GM12865 (cell line): ENCODE data around the gene TFIP11.

Source experiments
- DNase-seq: peaks from one replicate; pipeline ENCODE4 v3.0.0; 2010; ENCODE audit warnings: low read depth
- H3K4me3 ChIP-seq: 2 replicates; pipeline ENCODE4 v1.5.1; 2011; ENCODE audit warnings: mild to moderate bottlenecking, low read depth, low read length, control low read depth
- TF ChIP-seq, protein P1 (sequence below): IDR thresholded peaks from 2 replicates; pipeline ENCODE4 v1.5.1; 2011; ENCODE audit warnings: low read length, control low read depth, low read depth, inconsistent platforms; ENCODE audit not compliant: insufficient read depth; ENCODE audit errors: missing control alignments

TFIP11 gene

DNA sequence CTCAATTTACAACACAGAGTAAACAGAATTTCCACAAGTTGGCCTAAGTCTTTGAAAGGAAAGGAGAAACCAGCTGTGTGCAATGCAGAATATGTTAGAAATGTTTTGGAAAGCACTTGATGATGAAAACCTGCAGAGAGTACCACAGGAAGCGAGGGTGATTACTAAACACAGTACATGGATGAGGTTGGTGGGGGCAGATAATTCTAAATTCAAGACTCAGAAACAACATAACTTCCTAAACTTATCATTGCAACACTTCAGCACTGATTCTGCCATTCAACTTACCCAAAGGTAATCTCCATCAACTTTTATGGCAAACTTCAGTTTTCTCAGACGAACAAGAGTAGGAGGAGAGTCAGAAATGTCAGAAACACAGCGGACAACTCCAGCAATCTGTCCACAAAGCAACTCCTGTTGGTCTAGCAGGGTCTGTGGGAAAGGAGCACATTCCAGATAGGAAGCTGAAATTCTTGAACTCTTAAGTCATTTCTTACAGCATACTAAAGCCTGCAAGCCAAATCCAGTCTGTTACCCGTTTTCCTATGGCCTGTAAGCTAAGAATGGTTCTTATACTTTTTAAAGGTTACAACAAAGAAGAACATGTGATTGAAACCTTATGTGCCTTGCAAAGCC is 35.5 kb downstream of the TFIP11 start:
- DNase-seq = no peak
- no peak overlapping the region for H3K4me3 ChIP-seq
- TF ChIP-seq, protein P1, sequence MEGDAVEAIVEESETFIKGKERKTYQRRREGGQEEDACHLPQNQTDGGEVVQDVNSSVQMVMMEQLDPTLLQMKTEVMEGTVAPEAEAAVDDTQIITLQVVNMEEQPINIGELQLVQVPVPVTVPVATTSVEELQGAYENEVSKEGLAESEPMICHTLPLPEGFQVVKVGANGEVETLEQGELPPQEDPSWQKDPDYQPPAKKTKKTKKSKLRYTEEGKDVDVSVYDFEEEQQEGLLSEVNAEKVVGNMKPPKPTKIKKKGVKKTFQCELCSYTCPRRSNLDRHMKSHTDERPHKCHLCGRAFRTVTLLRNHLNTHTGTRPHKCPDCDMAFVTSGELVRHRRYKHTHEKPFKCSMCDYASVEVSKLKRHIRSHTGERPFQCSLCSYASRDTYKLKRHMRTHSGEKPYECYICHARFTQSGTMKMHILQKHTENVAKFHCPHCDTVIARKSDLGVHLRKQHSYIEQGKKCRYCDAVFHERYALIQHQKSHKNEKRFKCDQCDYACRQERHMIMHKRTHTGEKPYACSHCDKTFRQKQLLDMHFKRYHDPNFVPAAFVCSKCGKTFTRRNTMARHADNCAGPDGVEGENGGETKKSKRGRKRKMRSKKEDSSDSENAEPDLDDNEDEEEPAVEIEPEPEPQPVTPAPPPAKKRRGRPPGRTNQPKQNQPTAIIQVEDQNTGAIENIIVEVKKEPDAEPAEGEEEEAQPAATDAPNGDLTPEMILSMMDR = no peak

DNA sequence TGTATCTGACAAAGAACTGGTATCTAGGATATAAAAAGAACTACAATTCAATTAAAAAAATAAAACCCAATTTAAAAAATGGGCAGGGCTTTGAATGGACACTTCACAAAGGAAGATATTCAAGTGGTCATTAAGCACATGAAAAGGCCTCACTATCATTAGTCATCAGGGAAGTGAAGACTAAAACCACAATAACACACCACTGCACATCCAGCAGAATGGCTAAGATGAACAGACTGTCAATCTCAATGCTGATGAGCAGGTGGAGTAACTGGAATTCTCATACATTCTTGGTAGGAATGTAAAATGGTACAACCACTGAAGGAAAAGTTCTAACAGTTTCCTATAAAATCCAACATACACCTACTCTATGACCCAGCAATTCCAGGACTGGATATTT is 37.6 kb downstream of the TFIP11 start:
- TF ChIP-seq, protein P1 = no peak
- H3K4me3 ChIP-seq = no peak overlapping the region
- DNase-seq = no peak

DNA sequence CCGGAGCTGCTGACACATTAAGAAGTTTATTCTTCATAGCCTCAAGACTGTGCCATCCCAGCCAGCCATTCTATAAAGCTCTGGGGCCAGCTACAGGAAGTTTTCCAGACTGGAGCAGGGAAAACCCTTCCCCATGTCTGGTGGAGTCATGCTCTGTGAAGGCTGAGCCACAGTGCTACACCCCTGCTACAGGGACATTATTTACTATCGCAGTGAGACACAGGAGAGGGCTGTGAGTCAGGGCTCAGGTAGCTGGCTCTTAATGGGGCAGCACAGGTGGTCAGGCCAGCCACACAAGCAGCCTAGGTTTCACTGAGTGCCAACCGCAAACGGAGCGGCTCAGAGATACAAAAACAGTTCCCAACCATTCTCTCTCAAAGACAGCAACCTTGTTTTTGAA is 40.8 kb downstream of the TFIP11 start:
- no peak for DNase-seq
- H3K4me3 ChIP-seq = no peak overlapping the region
- TF ChIP-seq, protein P1 = no peak

DNA sequence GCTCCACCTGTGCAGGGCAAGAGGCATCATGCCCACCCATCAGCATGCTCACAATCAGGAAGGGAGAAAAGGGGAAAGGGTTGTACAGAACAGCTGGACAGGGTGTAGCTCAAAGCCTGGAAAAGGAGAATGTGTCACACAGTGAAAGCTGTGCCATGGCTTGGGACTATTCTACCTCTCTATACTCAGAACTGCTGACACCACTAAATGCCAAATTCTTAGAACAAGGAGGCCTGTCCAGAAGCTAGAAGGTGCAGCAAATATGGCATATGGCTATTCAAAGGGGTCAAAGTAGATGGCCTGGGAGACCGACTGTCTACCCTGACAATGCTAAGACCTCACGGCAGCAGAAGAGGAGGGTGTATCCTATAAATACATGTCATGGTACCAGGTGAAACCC is 41.5 kb downstream of the TFIP11 start:
- no peak for DNase-seq
- TF ChIP-seq, protein P1 = no peak
- H3K4me3 ChIP-seq = no peak overlapping the region

DNA sequence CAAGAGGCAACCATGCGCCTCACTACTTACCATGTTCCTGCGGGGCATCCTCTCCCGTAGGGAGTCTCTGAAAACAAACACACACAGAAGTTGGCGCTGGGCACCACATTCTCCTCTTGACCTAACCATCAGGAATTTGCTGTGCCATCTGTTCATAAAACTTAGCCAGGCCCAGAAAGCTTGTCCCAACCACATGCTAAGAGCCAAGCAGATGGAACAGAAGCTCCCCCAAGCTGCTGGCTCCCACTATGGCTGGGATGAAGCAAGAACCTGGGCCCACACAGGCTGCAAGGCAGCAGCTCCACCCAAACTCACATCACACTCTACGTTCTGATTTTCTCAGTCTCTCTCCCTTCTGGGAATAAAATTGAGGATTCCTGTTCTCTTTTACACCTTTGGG is 46.1 kb downstream of the TFIP11 start:
- no peak overlapping the region for H3K4me3 ChIP-seq
- TF ChIP-seq, protein P1 = no peak
- DNase-seq = no peak

DNA sequence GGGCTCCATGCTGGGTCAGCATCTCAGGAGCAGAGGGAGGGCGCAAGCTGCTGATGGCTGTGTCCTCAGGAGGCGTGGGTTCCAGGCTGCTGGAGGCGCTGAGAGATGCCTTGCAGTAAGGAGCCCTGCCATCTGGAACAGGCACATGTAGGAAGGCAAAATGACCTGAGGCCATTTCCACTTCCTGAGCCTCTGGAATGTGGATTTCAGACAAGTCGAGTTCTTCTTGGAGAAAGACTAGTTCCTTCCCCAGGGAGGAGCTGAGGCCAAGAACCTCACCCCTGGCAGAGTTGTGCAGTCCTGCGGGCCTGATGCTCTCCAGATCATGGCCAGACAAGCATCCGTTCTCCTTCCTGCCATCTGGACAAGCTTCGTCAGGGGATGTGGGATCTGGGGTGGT is 48.0 kb downstream of the TFIP11 start:
- TF ChIP-seq, protein P1 = no peak
- DNase-seq = no peak
- H3K4me3 ChIP-seq = no peak overlapping the region

DNA sequence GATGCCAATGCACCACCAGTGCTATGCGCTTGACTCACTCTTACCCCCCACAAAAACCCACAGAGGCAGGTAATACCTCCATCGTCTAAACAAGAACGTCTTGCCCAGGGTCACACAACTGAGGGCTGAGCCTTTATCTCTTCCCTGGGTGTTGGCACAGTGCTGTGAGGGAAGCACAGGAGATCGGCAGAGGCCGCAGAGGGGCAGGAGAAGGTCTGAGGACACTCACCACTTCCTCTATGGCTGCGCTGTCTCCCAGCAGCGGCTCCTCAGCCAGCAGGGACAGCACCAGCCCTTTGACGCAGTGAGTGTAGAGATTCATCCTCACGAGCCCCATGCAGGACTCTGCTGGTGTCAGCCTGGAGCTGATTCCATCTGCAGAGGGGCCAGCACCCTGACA is 48.6 kb downstream of the TFIP11 start:
- no peak overlapping the region for H3K4me3 ChIP-seq
- DNase-seq = no peak
- TF ChIP-seq, protein P1 = no peak
